Esophagus muscularis mucosa (tissue), 3 donors: ENCODE measurements around the gene PCDHB15.

ENCODE experiments used
- POLR2A ChIP-seq: fragments of 450-650 bp; IDR thresholded peaks from one replicate; pipeline ENCODE4 v1.6.1; 2017; ENCODE audit warnings: antibody characterized with exemption, moderate library complexity, mild to moderate bottlenecking, low read depth
- TF ChIP-seq, protein P1 (sequence below), 3 experiments: fragments of 200-600 bp in 2 of 3; fragments of 450-650 bp in 1 of 3; sonication (generic) in 2 of 3; IDR thresholded peaks; one replicate each; pipeline ENCODE4 v1.5.1; 2017 to 2019; ENCODE audit warnings: antibody characterized with exemption in 3 of 3, mild to moderate bottlenecking in 2 of 3, moderate library complexity in 1 of 3

GRCh38 chr5:141234109-141234667 lies 11.0 kb upstream of the PCDHB15 start:
- TF ChIP-seq, protein P1, sequence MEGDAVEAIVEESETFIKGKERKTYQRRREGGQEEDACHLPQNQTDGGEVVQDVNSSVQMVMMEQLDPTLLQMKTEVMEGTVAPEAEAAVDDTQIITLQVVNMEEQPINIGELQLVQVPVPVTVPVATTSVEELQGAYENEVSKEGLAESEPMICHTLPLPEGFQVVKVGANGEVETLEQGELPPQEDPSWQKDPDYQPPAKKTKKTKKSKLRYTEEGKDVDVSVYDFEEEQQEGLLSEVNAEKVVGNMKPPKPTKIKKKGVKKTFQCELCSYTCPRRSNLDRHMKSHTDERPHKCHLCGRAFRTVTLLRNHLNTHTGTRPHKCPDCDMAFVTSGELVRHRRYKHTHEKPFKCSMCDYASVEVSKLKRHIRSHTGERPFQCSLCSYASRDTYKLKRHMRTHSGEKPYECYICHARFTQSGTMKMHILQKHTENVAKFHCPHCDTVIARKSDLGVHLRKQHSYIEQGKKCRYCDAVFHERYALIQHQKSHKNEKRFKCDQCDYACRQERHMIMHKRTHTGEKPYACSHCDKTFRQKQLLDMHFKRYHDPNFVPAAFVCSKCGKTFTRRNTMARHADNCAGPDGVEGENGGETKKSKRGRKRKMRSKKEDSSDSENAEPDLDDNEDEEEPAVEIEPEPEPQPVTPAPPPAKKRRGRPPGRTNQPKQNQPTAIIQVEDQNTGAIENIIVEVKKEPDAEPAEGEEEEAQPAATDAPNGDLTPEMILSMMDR (IDR thresholded peaks at IDR 0.05), result peak in 1 of 3 experiments; percentile 25
- TF ChIP-seq POLR2A, result no peak
